Calu3 (cell line): Measurements from ENCODE around the gene ADARB1. TPM values are rescaled to one million over a fixed set of nuclear protein-coding genes. Genes with fewer than 3 reads are reported as not detected.

ENCODE experiments used
- BruUV-seq: library from RNA; stranded (reverse); fragments of 400-500 nt; replicated peaks from 2 replicates; lab custom pipeline; 2021; lab: Mats Ljungman, UMichigan
- CTCF ChIA-PET: fragments of 300-600 bp; sonication (Branson Sonifier 250); formaldehyde crosslinking; loops from one replicate; lab custom pipeline; 2022; ENCODE audit warnings: antibody characterized with exemption; lab: Charles Lee
- DNase-seq: peaks from one replicate; pipeline ENCODE4 v3.0.0; 2022
- H3K27ac Mint-ChIP-seq: one replicate; pipeline ENCODE4 v1.8.0; 2022; ENCODE audit warnings: mixed read lengths; ENCODE audit not compliant: unreplicated experiment
- H3K27me3 Mint-ChIP-seq: one replicate; pipeline ENCODE4 v1.8.0; 2022; ENCODE audit warnings: mixed read lengths; ENCODE audit not compliant: unreplicated experiment
- H3K36me3 Mint-ChIP-seq: one replicate; pipeline ENCODE4 v1.8.0; 2022; ENCODE audit warnings: mild to moderate bottlenecking, moderate library complexity, mixed read lengths; ENCODE audit not compliant: insufficient read depth, unreplicated experiment
- H3K4me1 Mint-ChIP-seq: one replicate; pipeline ENCODE4 v1.8.0; 2022; ENCODE audit warnings: mild to moderate bottlenecking, low read depth, mixed read lengths; ENCODE audit not compliant: unreplicated experiment
- H3K4me3 Mint-ChIP-seq: one replicate; pipeline ENCODE4 v1.8.0; 2022; ENCODE audit warnings: mild to moderate bottlenecking, low read depth, moderate library complexity, mixed read lengths; ENCODE audit not compliant: unreplicated experiment
- H3K9me3 Mint-ChIP-seq: one replicate; pipeline ENCODE4 v1.8.0; 2022; ENCODE audit warnings: low read depth, mixed read lengths; ENCODE audit not compliant: unreplicated experiment
- intact Hi-C: fragments of 100-400 bp; cut with micrococcal nuclease; formaldehyde crosslinking; loops from one replicate; pipeline ENCODE4 v1.10.0; 2022; ENCODE audit not compliant: unreplicated experiment
- total RNA-seq: library from RNA; stranded (reverse); gene quantifications from 2 replicates; pipeline ENCODE4 v1.2.3, GENCODE V29; 2022
- TF ChIP-seq, protein P1 (sequence below): fragments of 200-600 bp; IDR thresholded peaks from one replicate; pipeline ENCODE4 v1.8.0; 2022; ENCODE audit warnings: antibody characterized with exemption; ENCODE audit not compliant: unreplicated experiment

The ADARB1 gene
- total RNA-seq, 1 experiment from 2014 or later: 2.8 TPM

DNA sequence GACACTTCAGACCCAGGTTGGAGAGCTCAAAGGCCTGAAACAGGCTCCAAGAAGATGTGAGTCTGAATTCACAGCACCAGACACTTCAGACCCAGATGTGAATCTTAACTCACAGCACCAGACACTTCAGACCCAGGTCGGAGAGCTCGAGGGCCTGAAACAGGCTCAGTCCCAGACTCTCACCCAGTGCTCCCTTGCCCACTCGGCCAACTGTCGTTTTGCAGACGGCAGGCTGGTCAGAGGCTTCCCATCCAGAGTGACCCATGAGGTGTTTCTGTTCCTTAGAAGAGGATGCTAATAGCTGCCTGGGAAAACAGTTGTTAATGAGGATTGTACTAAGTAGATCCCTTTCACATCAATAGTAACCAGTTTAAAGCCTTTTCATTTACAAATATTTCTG, 88.4 kb downstream of the ADARB1 start:
- DNase-seq: no peak
- Mint-ChIP-seq H3K4me3 (no peak overlapping the region), H3K36me3 (no peaks in the 10 kb centered on the region), H3K9me3 (no peaks in the 10 kb centered on the region), H3K27ac (no peak overlapping the region), H3K4me1 (no peaks in the 10 kb centered on the region), H3K27me3 (peaks cover 19% of the 10 kb centered on the region)
- CTCF ChIA-PET: no interaction called here
- TF ChIP-seq, protein P1, sequence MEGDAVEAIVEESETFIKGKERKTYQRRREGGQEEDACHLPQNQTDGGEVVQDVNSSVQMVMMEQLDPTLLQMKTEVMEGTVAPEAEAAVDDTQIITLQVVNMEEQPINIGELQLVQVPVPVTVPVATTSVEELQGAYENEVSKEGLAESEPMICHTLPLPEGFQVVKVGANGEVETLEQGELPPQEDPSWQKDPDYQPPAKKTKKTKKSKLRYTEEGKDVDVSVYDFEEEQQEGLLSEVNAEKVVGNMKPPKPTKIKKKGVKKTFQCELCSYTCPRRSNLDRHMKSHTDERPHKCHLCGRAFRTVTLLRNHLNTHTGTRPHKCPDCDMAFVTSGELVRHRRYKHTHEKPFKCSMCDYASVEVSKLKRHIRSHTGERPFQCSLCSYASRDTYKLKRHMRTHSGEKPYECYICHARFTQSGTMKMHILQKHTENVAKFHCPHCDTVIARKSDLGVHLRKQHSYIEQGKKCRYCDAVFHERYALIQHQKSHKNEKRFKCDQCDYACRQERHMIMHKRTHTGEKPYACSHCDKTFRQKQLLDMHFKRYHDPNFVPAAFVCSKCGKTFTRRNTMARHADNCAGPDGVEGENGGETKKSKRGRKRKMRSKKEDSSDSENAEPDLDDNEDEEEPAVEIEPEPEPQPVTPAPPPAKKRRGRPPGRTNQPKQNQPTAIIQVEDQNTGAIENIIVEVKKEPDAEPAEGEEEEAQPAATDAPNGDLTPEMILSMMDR: no peak
- no TSS peak for BruUV-seq
- intact Hi-C loops: no loop called here

DNA sequence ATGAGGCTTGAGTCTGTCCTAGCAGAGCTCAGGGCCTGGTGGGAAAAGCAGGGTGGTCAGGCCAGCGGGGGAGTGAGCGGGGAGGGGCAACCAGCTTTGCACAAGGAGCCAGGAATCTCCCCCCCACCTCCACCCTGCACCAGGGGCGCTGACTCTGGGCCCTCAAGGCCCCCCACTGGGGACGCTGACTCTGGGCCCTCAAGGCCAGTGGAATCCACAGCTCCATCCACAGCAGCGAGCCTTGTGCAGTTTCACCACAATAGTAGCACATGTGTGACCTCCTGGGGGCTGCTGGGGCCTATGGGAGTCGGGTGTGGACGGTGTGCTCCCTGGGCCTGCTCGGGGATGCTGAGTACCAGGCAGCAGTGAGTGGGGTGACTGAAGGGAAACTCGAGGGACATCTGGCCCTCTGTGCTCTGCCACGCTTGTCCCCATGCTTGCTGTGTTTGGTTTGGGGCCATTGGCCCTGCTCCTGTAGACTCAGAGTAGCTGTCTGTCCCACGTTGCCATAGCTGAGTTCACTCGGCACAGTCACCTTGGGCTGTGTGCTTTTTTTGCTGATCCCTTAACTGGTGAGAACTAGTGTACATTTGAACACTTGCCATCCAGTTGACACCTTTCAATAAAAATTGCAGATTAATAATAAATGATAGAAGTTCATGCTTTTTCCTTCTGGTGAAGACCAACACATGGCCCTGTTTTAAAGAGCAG, 89.2 kb downstream of the ADARB1 start:
- DNase-seq: no peak
- H3K4me3 Mint-ChIP-seq: no peak overlapping the region
- H3K36me3 Mint-ChIP-seq: no peaks in the 10 kb centered on the region
- CTCF ChIA-PET: no interaction called here
- BruUV-seq: no TSS peak
- intact Hi-C loops: no loop called here
- no peak overlapping the region for H3K27ac Mint-ChIP-seq
- H3K27me3 Mint-ChIP-seq: peaks cover 12% of the 10 kb centered on the region
- no peaks in the 10 kb centered on the region for H3K4me1 Mint-ChIP-seq
- TF ChIP-seq, protein P1: no peak
- no peaks in the 10 kb centered on the region for H3K9me3 Mint-ChIP-seq

DNA sequence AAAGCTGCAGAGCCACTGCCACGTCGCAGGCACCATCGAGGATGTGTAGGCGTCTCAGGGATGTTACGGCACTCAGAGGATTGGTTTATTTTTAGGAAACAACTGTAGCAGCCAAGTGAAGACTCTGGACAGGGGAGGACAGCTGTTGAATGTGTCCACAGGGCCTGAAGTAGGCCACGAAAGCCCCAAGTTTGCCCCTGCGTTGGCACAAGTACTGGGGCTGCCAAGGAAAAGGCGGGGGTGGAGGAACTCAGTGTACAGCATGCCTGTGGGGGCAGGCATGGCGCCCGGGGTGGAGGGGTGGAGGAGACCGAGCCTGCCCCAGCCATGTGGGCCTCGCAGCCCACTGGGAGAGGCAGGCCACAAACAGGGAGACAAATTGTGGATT, 89.7 kb downstream of the ADARB1 start:
- Mint-ChIP-seq H3K4me3 (no peak overlapping the region), H3K4me1 (no peaks in the 10 kb centered on the region), H3K27me3 (peaks cover 10% of the 10 kb centered on the region), H3K27ac (no peak overlapping the region), H3K36me3 (no peaks in the 10 kb centered on the region), H3K9me3 (no peaks in the 10 kb centered on the region)
- CTCF ChIA-PET: no interaction called here
- no TSS peak for BruUV-seq
- intact Hi-C loops: no loop called here
- DNase-seq: no peak
- TF ChIP-seq, protein P1: no peak

DNA sequence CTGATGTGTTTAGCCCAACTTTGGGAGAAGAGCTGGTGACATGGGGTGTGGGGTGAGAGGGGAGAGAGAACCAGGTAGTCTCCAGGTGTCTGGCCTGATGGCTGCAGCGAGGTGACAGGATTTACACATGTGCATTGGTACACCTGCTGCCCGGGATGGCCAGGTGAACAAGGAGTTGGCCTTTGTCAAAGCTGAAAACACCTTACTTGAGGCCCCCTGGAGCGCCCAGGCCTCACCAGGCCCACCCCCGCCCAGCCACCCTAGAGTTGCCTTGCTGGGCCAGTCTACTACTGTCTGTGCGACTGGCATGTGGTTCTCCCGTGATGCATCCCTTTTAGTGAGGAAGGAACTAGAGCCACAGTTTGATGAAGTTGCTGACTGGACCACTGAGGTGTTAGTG, 90.5 kb downstream of the ADARB1 start:
- Mint-ChIP-seq H3K36me3 (no peaks in the 10 kb centered on the region), H3K27me3 (peaks cover 10% of the 10 kb centered on the region), H3K27ac (no peak overlapping the region), H3K4me3 (no peak overlapping the region), H3K9me3 (no peaks in the 10 kb centered on the region), H3K4me1 (no peaks in the 10 kb centered on the region)
- no TSS peak for BruUV-seq
- no peak for DNase-seq
- CTCF ChIA-PET: no interaction called here
- intact Hi-C loops: no loop called here
- TF ChIP-seq, protein P1: no peak
